Measurements from ENCODE around the gene THRB.
A peak's percentile ranks its signal among the peaks of the same experiment; 100 is the strongest.

THRB gene

DNA sequence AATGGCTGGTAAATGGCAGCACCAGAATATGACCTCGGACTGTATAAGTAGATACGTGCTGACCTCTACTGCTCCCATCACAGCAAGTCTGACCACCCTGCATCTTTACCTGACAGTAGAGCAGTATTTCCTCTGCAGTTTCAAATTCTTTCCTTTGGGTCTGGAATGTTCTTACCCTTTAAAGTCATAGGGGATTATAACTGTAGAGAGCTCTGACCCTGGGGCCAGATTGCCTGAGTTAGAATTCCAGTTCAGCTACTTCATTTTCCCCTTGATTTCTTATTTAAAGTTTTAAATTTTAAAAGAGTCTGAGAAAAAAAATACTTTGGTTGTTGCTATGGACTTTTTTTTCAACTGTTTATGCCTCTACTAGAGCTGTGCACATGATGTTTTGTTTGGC, 311.9 kb downstream of the THRB start:
- DNase-seq (ENCODE audit: low spot score) = no peak

DNA sequence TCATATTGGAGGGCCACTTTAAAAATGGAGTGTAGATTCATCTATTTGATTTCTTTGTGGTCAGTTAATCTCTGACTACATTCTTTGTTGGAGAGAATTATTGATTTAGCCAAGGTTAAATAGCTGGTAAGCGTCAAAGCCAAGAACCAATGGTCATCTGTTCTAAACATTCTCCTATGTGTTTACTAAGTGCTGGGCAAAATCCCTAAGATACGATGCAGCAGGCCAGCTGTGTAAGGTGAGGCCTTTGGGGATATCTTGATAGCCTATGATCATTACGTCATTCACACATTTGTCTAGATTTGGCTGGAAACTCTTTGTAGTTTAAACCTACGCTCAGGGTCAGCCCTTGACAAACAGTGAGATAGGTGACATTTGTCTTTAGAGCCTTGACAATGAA, 313.4 kb downstream of the THRB start:
- no peak for DNase-seq (ENCODE audit: low spot score)

DNA sequence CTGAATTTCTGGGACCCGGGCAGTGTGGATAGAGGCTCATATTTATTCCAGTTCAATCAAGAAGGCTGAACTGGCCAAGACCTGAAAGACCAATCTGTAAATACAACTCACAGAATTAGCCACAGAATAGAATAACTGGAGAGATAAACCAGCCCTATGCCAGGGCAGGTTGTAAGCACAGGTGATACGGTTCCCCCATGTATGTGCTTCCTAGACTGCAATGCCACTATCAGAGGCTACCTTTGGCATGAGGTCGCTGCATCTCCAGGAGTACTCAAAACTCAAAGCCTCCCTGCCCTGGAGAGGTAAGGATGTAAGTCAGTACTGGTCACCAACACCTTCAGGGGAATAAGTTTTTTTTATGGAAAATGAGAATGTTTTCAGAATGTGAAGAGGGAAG, 314.0 kb downstream of the THRB start:
- DNase-seq (ENCODE audit: low spot score) = no peak

DNA sequence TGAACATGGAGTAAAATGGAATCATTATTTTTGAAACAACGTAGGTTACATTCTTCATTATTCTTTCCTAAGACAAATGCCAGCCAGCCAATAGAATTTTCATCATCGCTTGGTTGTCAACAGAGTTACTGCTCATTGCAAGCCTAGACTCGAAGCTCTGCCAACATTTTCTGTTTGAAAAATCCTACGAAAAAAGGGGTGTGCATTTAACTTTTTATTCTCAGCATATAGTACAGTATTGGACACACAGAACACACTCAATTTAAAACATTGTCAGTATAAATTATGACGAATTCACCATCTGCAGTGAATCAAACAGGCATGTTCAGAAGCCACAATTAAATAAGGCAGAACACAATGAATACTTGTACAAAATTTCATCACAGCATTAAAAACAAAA, 317.4 kb downstream of the THRB start:
- DNase-seq (ENCODE audit: low spot score) = no peak

DNA sequence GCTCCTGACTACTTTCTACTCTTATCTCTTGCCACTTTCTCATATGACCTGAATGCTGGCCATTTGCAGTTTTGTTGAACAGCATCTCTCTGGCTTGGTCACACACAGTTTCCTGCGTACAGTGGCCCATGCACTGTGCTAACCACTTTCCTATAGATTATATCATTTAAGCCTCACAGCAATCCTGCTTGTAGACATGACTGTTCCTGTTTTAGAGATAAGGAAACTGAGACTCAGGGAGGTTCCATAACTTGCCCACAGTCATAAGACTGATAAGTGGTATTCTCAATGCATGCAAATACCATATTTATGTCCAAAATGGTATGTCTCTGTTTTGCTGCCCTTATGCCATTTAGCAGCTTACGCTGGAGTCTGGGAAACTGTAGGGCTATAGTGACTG, 320.0 kb downstream of the THRB start:
- DNase-seq (ENCODE audit: low spot score) = no peak

DNA sequence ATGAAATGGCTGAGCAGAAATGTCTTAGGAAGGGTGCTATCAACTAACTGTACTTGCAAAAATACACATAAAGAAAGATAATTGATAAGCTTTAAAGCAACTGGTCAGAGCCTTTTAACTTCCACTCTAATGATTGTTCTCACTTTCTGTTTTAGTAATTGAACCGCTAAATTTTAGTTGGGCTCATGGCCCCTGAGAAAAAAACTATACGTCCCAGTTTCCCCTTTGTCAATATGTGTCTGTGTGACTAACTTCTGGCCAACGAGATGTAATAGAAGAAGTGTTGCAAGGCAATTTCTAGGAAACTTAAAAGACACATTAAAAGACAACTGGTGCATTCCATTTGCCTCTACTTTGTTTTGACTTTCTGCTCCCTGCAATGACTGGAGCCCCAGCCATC, 325.7 kb downstream of the THRB start:
- no peak for DNase-seq (ENCODE audit: low spot score)

DNA sequence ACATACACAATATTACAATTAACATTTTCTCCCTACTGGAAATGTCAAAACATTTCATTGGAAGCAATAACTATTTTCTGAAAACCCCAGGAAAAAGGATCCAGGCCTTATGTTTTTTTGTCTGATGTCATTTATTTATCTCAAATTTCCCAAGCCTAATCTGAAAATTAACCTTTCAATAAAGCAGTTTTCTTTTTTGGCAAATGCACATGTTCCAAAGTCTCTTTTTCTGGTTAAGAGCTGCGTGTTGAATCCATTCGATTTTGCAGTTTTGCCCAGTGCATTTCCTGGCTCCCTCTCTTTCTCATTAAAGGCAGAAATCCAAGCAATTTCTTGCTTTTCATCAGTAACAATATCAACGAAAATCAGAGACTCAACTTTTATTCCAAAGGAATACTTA, 327.2 kb downstream of the THRB start:
- no peak for DNase-seq (ENCODE audit: low spot score)

DNA sequence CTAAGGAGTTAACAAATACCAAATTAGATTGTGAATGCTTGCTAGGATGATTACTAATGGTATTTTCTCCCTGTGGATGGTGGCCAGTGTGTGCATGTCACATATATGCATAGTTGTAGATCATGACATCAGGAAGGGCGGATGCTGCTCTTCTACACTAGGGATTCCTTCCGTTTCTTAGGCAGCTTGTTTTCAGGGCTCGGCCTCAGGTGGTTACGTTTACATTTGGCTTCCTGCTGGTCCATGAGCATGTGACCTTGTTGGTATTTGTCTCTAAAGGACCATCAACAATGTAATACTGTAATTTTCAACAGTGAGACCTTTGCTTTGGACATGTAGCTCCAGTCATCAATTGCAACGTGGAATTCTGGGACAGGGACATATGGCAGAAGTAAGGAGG, 328.1 kb downstream of the THRB start:
- no peak for DNase-seq (ENCODE audit: low spot score)

DNA sequence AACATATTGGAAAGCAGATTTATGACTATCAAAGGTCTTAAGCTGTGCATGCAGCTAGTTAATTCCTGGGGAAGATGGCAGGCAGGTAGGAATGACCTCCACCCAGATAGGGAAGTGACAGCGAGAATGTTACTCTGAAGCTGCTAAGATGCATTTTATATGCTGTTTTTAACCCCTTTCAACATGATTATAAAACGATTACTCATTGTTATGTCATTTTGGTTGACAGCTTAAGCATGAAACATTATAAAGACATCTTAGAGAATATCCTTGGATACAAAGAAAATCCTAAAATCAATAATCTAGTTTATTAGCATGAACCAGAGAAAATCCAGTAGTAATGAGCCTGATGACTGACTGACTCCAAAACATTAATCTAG, 329.1 kb downstream of the THRB start:
- no peak for DNase-seq (ENCODE audit: low spot score)

DNA sequence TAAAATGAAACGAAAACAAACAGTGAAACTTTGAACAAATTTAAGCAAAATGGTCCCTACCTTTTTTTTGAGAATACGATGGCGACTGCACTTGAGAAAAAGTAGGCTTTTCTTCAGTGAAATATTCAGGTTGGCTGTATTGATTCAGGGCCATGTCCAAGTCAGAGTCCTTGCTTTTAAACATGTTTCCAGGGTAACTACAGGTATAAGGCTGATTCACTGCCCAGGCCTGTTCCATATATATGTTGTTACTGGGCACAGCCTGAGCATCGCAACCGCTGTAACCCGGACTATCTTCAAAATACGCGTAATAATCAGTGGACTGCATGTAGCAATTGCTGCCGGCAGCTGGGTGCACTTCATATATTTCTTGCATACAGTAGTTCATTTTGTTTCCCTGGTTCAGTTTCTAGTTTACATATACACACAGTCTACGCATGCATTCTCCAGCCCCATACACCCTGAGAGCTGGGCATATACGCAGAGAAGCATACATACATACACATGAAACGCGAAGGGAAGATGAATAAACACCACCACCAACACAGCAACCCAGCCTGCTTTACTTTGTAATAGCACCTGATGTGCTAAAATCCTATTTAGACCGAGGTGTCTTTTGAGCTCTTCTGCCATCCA, 329.6 kb downstream of the THRB start:
- DNase-seq (ENCODE audit: low spot score) = no peak

DNA sequence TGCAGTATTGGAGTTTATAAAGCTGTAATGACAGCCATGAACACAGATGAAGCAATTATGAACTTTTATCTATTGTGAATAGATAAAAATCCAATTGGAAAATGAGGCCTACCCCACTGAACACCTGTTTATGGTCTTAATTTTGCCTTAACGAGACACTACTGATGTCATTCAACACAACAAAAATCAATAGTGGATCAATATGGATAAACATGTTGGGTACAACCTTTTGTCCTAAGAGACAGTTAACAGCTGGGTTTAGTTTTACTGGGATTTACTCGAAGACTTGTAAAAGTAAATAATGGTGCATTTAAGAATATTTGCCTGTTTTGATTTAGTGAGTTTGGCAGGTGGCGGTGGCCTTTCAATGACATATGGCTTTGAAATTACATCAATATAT, 331.7 kb downstream of the THRB start:
- no peak for DNase-seq (ENCODE audit: low spot score)

DNA sequence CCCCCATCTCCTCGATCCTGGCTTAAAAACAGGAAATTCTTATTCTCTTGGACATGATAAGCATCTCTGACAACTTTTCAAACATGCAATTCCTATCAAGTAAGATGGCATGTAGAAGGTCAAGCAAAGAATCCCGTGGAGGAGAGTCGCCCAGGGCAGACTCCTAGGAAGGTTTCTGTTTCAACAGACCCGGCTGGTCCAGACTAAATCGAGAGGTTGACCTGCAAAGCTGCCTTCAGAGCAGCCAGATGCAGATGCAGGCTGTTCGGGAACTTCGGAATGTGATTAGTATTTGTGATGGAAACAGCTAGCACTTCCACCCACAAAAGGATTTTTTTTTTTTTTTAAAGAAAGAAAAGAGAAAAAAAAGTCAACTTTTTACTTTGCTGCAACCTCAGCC, 332.8 kb downstream of the THRB start:
- no peak for DNase-seq (ENCODE audit: low spot score)

DNA sequence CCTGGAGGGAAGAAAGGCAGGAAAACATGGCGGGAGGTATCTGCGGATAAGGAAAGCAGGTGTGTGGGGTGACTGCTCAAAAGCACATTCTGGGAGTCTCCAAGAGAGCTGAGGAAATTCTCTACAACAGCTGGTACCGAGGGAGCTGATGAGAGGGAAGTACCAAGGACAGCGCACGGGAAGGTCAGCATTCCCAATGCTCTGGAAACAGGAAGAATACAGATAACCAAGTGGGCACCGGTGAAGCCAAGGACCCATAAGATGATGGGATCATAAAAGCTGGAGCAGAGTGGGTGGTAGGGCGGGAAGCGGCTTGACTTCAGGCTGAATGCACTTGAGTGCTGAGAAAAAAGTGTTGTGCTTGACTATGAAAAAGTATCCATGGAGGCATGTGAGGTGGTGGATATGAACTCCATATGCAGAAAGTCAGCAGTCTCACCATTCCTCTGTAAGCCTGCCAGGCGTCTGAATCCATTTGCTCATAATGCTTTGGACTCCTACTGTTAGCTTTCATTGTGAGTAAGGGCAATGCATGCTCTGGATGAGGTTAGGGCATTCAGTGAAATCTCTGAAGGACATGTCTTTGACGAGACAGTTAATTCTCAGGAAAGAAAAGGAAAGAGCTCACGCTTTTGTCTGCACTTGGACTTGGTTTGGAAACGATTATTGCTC, 334.1 kb downstream of the THRB start:
- peak; percentile 11 for DNase-seq (ENCODE audit: low spot score)

DNA sequence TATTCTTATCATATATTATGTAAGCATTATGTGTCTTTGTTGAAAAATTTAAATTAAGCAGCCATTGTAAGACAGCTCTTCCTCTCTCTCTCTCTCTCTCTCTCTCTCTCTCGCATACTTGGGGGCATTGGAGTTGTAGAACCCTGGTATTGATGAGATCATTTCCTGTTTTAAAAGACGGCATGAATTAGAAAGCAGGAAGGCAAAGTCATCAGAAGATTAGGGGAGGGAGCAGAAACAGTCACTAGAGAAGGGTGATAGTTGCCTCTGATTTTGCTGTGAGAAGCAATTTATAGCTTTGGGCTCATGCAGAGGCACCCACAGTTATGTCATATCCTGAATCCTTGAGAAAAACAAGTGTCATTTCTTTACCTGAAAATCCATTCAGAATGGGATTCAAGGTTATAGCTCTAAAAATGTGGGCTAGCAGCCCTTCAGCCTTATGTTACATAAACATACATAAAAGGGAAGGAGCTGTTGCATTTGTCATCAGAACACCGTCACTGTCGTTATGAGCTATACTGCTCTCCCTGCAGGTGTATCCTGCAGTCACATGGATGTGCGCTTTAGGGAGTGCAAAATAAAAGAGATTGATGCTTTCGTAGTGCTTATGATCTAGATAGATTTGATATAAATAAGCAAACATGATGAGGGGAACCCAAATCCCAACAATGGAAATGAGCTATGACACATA, 335.7 kb downstream of the THRB start:
- DNase-seq (ENCODE audit: low spot score) = no peak

DNA sequence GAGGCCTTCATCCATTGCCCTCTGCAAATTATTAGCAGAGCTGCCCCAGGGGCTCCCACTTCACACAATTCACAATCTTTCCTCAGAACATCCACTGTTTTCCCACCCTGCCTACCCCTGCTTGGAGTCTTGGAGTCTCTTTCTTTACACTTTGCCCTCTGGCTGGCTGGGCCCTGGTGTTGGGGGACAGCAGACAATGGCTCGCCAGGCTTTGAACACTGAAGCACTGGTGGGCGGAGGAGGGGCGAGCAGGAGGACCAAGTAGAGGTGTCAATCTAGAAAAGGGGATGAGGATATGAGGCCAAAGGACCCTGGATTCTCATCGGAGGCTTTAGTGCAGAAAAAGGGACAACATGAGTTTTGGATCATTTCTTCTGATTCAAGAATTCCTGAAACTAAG, 337.5 kb downstream of the THRB start:
- DNase-seq (ENCODE audit: low spot score) = no peak

DNA sequence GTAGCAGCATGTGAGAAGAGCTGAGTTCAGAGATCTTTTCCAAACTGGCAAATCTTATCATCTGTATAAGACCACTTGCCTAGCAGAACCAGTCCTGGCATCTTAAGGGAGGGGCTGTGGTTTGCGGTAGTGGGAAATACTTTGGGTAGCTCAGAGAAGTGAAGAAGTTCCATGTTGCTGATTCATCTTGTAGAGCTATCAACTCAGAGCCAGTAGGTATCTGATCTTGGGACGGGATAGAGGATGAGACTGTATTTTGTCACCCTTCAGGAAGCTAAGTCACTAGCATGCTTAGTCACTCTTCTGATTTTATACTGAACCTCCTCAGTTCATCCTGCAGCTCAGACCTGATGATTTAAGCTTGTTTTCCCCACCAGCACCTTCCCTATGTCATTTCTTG, 338.2 kb downstream of the THRB start:
- no peak for DNase-seq (ENCODE audit: low spot score)

DNA sequence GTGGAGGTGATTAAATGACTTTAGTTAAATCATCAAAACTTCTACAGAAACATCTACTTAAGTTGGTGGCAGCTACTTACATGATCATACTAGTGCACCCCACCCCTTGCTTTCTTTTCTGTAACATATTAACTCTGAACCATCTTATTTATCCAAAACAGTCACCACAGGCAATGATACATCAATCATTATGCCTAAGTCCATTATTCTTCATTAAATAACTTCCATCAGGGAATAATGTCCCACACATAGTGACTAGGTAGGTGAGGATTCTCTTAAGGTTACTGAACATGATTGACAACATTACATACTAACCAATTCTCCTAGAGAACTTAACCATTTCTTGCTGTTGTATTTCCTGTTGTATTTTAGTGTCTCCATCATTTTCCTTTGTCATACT, 339.4 kb downstream of the THRB start:
- DNase-seq (ENCODE audit: low spot score) = no peak

DNA sequence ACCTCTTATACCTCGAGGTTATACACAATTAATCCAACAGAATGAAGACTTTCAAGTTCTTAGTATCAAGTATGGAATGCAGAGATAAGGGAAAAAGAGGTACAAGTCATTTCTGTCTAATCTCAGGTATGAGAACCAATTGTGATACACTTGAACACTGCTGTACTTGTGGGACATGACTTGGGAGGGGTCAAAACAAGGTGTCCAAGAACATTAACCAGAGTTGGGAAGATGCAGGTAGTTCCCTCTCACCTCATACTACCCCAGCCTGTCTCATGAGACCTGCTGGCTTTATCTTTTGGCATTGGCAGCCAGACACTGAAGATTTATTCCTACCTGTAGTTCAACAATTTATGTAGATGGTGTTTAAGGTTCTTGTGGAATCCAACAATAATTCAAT, 339.9 kb downstream of the THRB start:
- DNase-seq (ENCODE audit: low spot score) = no peak

DNA sequence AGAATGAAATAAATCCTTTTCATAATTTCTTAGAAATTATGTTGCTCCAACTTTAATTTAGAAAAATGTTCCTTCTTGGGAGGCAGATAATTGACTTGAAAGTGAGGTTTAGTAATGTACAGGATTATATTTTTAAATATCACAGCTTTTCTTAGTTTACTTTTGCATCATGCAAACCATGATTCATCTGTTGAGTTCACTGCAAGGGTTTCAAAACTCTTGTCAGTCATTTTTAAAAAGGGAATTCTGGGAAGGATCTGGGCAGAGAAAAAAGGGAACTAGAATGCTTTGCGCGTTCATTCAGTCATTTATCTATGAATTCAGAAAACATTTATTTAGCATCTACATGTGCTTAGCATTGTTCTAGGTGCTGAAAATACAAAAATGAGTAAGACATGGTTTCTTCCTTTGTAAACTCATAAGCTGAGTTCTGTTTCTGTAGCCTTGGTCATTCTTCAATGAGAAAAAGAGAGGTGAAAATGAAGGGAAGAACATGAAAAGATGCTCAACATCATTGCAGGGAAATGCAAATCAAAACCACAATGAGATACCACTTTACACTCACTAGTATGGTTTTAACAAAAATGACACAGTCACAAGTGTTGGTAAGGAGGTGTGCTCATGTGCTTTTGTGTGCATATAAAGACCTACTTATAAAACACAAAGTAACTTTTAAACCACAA, 340.5 kb downstream of the THRB start:
- no peak for DNase-seq (ENCODE audit: low spot score)

DNA sequence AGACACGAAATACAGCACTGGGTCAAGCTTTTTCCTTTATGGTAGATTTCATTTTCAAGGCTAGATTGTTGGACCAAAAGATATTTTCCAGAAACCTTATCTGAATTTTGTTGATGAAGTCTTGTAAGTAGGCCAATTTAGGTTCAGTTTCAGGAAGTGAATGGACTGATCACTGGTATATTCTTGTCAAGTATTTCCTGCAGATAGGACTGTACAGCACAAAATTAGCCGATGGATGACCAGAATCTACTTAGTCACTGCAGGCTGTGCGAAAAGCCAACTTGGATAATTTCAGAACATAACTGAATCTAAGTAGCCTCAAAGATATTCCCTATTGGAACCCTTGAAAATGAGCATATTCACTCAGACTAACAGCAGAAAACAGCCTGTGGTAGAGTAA, 343.1 kb downstream of the THRB start:
- DNase-seq (ENCODE audit: low spot score) = no peak

DNA sequence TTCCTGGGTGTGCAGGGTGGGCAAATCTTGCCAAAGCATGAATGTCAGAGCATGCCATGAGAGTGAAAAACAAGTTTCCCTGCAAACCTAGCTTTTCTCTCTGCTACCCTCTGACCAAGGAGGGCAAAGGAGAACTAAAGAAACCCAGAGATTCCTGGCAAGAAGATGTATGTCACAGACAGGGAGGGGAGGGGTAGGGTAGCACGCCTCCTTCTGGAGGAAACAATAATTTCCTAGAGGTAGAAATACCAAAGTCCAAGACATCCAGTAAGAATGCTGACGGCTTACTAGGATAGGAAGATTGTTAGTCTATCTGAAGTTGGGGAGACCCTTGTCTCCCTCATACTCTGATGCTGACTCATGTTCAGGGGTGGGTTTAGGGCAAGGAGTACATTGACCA, 345.6 kb downstream of the THRB start:
- DNase-seq (ENCODE audit: low spot score) = no peak

DNA sequence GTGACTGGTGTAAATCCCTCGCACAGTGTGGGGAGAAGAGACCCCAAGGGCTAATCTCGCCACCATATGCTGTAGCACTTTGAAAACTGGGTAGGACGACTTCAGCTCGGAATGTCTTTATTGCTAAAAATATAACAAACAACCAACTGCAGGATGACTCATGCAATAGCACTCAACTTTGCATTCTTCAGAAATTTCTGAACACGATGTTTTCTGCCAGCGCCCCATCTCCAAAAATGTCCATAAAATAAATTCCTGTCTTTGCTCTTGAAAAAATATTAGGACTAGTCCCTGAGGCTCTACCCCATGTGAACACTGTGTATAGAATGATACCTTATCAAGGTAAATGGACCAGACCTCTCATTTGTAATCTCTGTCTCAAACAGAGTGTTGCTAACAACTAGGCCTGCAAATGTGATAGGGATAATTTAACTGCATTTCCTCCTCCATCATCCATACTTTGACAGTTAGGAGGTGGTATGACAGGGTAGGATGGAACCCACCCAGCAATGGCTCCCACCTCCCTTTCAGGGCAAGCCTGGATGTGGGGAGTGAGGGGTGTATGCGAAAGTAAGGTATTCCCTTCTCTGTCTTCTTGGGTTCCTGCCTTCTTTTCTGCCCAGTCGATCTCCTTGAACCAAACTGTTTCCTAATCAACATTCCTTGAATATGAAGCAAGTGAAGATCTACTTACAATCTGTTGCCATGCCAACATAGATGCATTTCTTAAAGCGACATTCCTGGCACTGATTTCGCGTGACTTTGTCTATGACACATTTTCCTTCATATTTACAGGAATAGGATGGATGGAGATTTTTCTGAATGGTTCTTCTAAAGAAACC, 348.4 kb downstream of the THRB start:
- DNase-seq (ENCODE audit: low spot score) = no peak

Data from pons (tissue), 1 donor.